GM21786 (cell line): Measurements from ENCODE around the gene LRRC56.

Source experiments
- ATAC-seq: cut with Tn5 transposase; IDR thresholded peaks from one replicate; pipeline ENCODE4 v1.9.1; 2021; ENCODE audit not compliant: unreplicated experiment

Gene LRRC56

DNA sequence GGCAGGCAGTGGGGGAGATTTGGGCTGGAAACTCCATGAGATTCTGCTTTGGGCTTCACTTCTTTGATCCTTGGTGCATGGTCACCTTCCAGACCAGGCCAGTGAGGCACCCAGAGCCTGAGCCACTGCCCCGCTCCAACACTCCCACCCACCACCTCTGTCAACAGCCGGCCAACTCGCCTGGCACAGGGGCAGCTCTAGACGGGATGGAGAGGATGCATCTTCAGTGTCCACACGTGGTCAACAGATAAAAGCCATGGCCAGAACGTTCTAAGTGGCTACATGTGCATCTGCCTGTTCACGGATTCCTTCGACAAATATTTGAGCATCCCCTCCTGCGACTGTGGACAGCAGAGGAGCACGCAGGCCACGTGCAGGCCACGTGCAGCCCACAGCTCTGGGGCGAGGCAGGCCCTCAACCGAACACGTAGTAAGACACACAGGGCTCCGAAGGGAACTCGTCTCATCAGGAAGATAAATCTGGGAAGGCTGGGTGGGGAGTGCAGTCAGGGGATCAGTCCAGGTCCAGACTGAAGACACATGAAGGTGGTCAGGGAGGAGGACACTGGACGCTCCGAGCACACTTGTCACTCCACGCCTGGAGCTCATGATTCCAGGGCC, 1.2 kb downstream of the LRRC56 start:
- no peak for ATAC-seq

DNA sequence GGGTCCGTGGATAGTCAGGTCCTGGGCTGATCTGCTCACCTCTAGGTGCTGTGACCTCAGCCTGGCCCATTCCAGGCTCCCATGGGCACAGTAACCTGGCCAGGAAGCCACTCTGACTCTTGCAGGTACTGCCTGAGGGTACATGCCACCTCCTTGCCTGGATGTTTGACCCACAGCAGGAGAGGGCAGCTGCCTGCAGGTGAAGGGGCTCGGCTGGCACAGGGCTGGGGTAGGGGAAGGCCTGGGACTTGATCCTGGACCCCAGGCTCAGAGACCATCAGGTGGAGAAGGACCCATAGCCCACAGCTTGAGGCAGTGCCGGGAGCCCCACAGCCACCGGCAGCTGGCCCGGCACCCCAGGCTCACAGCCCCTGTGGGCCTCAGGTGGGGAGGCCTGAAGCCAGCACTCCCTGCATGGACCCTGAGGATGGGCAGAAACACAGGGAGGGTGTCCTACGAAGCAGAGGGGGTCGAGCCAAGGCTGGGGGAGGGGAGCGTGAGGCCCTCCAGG, 2.7 kb downstream of the LRRC56 start:
- no peak for ATAC-seq

DNA sequence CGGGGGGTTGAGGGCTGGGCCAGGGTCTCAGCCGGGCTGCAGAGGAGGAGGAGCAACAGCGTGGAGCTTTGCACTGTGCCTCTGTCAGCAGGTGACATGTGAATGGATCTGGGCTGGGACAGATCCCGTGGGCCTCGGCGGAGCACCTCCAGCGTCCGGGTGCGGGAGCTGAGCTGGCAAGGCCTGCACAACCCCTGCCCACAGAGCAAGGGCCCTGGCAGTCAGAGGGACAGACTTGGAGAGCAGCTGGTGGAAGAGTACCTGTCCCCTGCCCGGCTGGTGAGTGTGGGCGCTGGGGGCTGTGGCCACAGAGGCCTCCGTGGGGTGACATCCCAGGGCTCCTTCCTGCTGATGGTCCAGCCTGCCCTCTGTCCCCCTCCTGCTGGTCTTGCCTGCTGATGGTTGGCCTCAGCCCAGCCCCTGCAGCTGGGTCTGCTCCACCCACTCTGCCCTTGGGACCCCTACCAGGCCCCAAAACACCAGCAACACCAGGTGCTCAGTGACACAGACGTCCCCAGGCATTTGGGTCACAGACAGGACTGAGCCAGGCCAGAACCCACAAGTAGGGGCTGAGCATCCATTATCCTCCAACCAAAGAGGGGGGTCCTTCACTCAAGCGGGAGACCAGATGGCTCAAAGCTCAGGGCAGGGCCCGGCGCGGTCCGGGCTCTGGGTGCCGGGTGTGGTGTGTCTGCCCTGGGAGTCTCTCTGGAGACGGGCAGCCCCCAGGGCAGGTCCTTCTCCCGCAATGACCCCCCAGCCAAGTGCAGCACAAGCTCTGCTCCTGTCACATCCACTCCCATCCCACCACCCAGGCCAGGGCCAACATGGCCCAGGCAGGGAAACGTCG, 3.5 kb downstream of the LRRC56 start:
- no peak for ATAC-seq

DNA sequence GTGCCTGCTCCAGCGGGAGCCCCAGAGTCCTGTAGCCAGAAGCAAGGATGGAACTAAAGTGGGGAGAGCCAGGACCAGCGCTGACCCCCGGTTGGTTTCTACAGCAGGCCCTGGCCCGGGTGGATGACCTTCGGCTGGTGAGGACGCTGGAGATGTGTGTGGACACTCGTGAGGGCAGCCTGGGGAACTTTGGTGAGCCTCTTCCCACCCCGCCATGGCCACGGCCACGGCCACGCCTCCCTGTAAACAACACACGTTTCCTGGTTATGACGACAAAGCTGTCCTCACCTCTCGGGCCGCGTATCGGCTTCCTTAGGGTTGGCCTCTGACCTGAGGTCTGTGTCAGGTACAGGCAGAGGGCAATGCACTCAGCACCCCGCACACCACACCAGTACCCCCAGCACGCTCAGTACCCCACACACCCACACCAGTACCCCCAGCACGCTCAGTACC, 4.1 kb downstream of the LRRC56 start:
- ATAC-seq, result no peak

DNA sequence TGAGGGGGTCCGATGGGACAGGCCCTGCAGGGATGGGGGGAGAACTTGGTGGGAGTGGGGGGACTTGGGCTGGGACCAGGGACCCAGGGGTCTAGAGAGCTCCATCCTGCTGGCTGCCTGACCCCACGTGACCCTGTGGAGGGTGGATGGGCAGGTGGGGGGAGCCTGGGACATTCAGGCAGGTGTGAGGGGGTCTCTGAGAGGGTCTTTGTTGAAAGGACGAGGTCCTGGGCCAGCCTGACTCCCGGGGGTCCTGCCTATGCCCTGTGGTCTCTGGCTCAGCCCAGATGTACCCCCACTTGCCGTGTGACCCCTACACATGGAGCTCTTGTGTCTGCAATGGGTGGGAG, 7.5 kb downstream of the LRRC56 start:
- no peak for ATAC-seq

DNA sequence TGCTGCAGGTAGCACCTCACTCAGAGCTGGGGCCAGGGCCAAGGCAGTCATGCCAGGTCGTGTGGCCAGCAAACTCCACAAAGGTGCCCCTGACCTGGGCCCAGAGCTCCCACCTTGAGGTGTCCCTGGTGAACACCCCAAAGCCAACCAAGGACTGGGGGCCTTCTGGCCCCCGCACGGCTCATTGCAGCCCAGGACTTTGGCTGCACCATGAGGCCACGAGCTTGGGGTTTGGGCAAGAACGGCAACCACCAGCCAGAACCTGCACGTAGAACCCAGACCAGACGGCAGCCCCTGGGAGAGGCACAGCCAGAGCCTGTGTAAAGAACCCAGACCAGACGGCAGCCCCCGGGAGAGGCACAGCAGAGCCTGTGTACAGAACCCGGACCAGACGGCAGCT, 7.8 kb downstream of the LRRC56 start:
- ATAC-seq, result no peak

DNA sequence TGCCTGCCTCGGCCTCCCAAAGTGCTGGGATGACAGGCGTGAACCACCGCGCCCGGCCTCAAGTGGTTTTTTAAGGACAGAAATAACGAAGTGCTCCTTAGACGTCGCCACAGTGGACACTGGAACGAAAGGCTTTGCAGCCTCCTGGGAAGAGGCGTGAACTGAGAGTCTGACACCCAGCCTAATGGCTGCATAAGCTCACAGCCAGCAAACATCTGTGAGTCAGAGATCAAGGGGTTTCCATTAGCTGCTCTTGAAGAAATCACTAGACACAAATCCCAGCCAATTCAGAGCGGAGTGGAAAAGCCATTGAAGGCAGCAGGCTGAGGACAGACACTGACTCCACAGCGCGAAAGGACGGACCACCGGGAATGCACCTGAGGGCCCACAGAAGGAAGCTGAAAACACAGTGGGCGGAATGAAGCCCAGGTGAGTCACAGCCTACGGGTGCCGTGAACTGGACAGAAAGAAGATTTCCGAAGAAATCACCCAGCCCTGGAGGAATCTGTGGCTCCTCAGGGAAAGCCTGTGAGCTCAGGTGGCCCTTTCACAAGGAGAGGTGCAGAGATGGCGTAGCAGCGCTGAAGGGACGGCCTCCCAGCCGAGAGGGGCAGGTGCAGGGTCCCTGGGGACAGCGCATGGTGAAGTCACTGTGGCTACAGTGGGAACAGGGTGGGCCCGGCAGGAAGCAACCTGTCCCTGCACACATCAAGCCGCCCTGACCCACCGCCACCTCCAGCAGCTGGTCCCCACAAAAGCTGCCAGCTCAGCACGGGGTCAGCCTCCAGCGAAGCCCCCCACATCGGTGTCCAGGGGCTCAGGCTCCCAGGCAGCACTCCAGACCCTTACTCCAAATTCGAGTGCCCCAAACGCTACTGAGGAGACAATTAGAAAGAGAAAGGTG, 11.6 kb downstream of the LRRC56 start:
- no peak for ATAC-seq

DNA sequence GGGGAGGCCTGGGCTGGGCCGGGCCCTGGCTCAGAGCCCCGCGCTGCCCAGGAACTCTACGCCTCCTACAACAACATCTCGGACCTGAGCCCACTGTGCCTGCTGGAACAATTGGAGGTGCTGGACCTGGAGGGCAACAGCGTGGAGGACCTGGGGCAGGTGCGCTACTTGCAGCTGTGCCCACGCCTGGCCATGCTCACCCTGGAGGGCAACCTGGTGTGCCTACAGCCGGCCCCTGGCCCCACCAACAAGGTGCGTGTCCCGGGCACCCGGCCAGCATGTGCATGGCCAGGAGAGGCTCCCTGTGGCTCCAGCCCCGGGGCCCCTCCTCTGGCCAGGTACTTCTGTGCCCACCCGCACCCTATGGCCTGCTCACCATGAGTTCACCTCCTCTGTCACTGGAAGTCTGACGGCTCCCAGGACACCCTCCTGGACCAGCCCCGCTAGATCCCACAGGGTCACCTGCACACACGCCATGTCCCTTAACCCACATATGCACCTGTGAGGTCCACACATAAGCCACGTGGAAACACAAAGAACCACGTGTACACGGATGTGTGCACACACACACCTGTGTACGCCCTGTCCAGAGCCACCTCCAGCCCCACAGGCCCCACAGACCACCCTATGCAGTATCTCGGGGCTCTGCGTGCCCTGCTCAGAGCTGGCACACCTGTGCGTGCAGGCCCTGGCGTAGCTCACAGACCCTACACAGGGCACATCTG, 12.9 kb downstream of the LRRC56 start:
- no peak for ATAC-seq

DNA sequence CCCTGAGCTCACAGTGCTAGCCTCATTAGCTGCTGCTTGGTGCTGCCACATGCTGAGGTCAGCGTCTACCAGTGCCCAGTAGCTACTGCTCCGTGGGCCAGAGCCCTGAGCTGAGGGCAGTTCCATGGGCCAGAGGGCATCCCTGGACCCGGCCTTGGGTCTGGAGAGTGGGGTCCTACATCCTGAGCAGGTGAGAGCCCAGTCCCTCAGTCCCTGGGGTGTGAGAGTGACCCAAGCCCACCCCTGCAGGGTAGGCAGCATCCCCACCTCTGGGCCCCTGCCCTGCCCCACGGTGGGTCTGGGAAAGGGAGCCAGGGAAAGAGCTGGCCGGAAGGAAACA, 13.4 kb downstream of the LRRC56 start:
- no peak for ATAC-seq

DNA sequence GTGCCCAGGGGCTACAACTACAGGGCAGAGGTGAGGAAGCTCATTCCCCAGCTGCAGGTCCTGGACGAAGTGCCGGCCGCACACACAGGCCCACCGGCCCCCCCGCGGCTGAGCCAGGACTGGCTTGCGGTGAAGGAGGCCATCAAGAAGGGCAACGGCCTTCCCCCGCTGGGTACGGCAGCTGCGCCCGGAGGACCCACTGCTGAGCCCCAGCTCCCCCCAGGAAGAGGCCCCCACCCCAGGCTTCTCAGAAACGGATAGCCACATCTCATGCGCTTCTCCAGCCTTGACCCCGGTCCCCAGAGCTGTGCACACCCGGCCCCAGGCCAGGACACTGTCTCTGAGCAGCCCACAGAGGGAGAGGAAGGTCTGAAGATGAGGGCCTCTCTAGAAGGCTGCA, 13.8 kb downstream of the LRRC56 start:
- no peak for ATAC-seq

DNA sequence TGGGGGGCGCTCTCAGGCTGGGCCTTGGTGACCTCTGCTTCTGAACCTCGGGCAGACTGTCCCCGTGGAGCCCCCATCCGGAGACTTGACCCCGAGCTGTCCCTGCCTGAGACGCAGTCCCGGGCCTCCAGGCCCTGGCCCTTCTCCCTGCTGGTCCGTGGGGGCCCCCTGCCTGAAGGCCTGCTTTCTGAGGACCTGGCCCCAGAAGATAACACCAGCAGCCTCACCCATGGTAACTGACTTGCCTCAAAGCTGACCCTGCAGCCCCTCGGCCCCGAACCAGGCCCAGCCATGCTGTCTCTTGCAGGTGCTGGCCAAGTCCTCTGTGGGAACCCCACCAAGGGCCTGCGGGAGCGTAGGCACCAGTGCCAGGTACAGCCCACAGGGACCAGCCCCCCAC, 14.3 kb downstream of the LRRC56 start:
- ATAC-seq, result no peak

DNA sequence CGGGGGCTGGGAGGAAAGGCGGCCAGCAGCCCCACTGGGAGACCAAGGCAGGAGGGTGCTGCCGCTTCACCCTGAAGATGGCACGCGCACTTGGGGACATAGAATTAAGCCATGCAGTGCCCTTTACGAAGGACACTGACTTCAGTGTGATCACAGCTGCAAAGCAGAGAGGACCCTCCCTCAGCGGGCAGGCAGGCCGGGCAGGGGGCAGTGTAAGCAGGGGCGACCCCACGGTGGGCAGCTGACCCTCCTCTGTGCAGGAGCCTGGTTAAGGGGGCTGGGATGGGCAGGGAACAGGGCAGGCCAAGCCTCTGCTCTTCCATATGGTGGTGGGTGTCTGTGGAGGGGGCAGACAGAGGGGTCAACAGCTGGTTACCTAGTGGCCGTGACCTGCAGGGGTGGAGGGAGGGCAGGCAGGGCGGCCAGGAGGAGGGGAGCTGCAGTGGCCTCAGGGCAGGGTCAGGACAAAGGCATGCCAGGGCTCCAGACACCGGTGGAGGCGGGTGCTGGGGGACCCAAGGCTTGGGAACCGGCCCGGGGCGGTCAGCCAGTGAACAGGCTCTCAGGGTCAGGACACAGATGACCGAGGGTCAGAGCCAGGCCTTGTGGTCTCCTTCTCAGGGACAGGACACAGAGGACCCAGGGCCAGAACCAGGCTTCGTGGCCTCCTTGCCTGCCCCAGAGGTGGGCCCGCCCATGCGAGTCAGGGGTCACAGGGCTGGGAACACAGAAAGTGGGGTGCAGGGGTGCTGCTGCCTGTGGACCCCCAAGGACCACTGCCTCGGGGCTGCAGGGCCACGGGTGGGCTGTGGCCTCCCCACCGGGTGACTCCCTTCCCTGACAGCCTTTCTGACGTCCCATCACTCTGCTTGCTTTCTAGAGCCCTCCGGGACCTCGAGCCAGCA, 16.0 kb downstream of the LRRC56 start:
- no peak for ATAC-seq

DNA sequence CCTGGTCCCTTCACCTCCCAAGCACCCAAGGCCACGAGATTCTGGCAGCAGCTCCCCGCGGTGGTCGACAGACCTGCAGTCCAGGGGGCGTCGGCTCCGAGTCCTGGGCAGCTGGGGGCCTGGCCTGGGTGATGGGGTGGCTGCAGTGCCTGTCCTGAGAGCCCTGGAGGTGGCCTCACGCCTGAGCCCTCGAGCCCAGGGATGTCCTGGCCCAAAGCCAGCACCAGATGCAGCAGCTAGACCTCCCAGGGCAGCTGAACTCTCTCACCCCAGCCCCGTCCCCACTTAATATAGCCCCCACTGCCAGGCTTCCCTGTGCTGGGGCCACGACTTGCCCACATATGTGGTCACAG, 16.6 kb downstream of the LRRC56 start:
- no peak for ATAC-seq

DNA sequence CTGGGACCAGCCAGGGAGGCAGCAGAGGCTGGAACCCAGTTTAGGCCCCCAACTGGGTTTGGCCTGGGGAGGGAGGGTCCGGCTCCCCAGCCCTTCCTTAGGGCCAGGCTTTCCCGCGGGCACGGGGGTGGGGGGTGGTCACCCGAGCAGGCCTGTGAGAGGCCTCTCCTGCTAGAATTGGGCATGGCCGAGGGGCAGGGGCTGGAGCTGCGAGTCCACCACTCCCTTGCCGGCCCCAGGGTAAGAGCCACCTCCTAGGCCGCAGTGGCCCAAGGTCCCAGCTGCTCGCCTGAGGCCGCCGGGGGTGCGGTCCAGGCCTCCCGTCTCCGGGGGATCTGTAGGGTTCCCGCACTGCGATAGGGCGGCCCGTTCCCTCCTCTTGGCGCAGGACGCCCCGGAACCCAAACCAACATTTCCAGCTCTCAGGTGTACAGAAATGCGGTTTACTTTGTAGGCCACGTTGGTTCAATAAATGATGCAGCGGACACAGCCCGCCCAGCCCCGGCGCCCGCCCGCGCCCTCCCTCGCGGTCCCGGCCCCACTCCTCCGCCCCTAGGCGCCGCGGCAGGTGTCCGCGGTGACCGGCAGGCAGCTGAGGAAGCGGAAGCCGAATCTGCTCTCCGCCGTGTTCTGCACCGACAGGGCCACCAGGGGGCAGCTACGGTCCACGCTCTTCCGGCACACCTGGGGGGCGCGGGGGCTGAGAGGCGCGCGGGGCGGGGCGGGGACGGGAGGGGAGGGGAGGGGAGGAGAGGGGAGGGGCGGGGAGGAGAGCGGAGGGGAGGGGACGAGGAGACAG, 17.3 kb downstream of the LRRC56 start:
- ATAC-seq, result peak; percentile 55

DNA sequence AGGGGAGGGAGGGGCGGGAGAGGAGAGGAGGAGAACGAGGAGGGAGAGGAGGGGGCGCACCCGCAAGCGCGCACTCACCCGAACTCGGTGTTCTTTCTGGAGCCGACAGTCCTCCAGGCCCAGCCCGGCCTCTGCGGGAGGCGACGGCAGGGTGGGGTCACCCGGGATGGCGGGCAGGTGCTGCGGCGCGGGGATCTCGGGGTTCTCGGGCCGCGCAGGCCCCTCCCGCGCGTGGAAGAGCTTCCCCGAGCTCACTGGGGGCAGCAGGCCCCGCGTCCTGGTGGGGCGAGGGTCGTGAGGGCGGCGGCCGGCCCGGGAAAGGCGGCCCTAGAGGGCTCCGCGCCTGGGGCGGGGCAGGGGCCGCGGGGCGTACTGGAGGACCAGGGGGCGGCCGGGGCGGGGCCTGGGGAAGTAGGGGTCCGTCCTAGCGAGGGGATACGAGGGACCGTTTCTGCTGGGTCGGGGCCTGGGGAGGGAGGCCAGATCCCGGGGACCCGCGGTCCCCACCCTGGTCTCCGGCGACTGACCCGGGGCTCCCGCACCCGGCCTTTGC, 18.0 kb downstream of the LRRC56 start:
- no peak for ATAC-seq

DNA sequence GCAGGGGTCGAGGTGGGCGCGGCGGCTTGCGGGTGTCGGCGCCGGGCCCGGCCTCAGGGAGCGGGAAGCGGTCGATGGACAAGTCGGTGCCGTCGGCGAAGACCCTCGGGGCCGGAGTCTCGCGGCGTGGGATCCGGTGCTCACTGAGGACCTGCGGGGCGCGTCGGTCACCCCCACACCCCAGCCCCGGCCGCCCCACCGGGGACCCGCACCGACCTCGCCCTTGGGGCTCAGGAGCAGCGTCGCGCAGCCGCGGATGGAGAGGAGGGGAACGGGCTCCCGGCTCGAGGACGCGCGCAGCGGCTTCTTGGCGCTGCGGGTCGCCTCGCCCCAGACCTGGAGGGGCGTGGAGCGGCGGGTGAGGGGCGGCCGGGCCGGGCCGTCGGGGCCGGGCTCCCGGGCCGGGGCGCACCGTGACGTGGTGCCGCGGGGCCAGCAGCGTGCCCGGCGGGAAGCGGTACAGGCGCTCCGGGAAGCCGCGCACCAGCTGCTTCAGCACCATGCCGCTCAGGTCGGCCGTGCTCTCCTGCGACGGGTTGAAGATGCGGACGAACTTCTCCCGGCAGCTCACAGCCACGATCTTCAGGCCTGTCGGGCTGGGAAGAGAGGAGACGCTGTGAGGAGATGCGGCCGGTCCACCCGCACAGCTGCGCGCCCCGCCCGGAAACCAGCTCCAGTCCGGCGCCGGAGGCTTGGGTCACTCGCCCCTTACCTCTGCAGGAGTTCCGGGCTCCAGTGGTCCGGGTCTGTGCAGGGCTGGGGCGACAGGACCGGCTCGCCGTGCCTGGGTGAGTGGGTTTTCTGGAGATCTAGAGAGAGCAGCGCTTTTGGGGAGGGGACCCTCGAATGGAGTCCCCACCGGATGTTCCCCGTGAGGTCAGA, 18.7 kb downstream of the LRRC56 start:
- ATAC-seq, result no peak

DNA sequence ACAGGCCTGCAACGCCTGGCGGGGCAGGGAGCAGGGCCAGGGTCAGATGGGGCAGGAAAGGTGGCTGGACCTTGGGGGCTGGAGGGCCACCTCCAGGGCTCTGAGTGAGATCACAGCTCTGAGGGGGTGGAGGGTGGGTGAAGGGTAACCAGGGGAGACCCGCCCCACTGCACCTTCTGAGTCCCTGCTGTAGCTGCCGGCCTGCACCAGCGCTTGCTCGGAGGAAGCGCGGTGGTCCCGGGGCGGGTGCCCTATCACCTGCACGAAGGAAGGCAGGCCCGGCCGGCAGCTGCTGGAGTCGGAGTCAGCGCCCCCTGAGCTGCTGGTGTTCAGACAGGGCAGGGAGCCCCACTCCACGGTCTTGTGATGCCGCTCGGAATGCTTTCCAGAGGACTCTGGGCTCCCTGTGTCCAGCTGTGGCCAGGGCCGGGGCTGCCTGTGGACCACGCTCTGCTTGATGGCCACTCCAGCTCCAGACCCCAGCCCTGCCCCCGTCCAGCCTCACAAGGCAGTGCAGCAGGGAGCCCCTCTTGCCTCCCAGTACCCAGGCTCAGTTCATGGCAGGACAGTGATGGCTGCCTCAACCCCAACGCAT, 19.4 kb downstream of the LRRC56 start:
- no peak for ATAC-seq
